HL-60 (cell line): ENCODE measurements around the gene CDH22.

ENCODE experiments used
- POLR2AphosphoS5 ChIP-seq: IDR thresholded peaks from 2 replicates; pipeline ENCODE4 v1.6.1; 2012; ENCODE audit warnings: low read depth
- TF ChIP-seq, protein P1 (sequence below): IDR thresholded peaks from one replicate; pipeline ENCODE4 v1.5.1; 2011; ENCODE audit warnings: low read length, control low read depth, inconsistent platforms; ENCODE audit not compliant: insufficient read depth

GRCh38 chr20:46152824-46153586, 155.3 kb downstream of the CDH22 start:
- TF ChIP-seq, protein P1, sequence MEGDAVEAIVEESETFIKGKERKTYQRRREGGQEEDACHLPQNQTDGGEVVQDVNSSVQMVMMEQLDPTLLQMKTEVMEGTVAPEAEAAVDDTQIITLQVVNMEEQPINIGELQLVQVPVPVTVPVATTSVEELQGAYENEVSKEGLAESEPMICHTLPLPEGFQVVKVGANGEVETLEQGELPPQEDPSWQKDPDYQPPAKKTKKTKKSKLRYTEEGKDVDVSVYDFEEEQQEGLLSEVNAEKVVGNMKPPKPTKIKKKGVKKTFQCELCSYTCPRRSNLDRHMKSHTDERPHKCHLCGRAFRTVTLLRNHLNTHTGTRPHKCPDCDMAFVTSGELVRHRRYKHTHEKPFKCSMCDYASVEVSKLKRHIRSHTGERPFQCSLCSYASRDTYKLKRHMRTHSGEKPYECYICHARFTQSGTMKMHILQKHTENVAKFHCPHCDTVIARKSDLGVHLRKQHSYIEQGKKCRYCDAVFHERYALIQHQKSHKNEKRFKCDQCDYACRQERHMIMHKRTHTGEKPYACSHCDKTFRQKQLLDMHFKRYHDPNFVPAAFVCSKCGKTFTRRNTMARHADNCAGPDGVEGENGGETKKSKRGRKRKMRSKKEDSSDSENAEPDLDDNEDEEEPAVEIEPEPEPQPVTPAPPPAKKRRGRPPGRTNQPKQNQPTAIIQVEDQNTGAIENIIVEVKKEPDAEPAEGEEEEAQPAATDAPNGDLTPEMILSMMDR = no peak
- TF ChIP-seq POLR2AphosphoS5 = no peak
